WTC11 (cell line): Measurements from ENCODE around the gene IGFL4. TPM values are rescaled to one million over a fixed set of nuclear protein-coding genes. Genes with fewer than 3 reads are reported as not detected.

ENCODE experiments used
- ATAC-seq: fragments of 200-7000 bp; cut with Tn5 transposase; 2 replicates; pipeline ENCODE4 v1.10.0; 2021; ENCODE audit warnings: mild to moderate bottlenecking, moderate library complexity
- CTCF ChIA-PET: fragments of 300-600 bp; sonication (Branson Sonifier 250); formaldehyde crosslinking; loops from one replicate; lab custom pipeline; 2021; ENCODE audit warnings: antibody characterized with exemption; lab: Charles Lee
- POLR2A ChIA-PET: fragments of 350-600 bp; sonication (Branson Sonifier 250); formaldehyde crosslinking; loops from one replicate; lab custom pipeline; 2021; ENCODE audit warnings: antibody characterized with exemption; lab: Charles Lee
- DNase-seq: peaks from one replicate; pipeline ENCODE4 v3.0.0; 2021; ENCODE audit warnings: low spot score
- H3K27ac Mint-ChIP-seq: 2 replicates; pipeline ENCODE4 v1.8.0; 2021; ENCODE audit warnings: mixed read lengths
- H3K27me3 Mint-ChIP-seq: 2 replicates; pipeline ENCODE4 v1.8.0; 2021; ENCODE audit warnings: low read depth, mild to moderate bottlenecking, moderate library complexity, mixed read lengths
- H3K36me3 Mint-ChIP-seq: 2 replicates; pipeline ENCODE4 v1.8.0; 2021; ENCODE audit warnings: mixed read lengths
- H3K4me1 Mint-ChIP-seq: 2 replicates; pipeline ENCODE4 v1.8.0; 2022; ENCODE audit warnings: mixed read lengths
- H3K4me3 Mint-ChIP-seq: 2 replicates; pipeline ENCODE4 v1.8.0; 2021; ENCODE audit warnings: mild to moderate bottlenecking, moderate library complexity, mixed read lengths
- H3K9me3 Mint-ChIP-seq: 2 replicates; pipeline ENCODE4 v1.8.0; 2021; ENCODE audit warnings: mixed read lengths
- ATF1 ChIP-seq: sonication (generic); formaldehyde crosslinking; IDR thresholded peaks from 2 replicates; pipeline ENCODE4 v1.8.1; 2023; ENCODE audit warnings: mild to moderate bottlenecking, moderate library complexity, missing genetic modification reagents
- FOXK1 ChIP-seq: sonication (generic); formaldehyde crosslinking; IDR thresholded peaks from 2 replicates; pipeline ENCODE4 v1.8.0; 2022; ENCODE audit warnings: mild to moderate bottlenecking, moderate library complexity, missing genetic modification reagents
- MXD4 ChIP-seq: fragments of 250-450 bp; sonication (Bioruptor Pico); IDR thresholded peaks from 2 replicates; pipeline ENCODE4 v1.8.0; 2021; ENCODE audit warnings: mild to moderate bottlenecking, moderate library complexity, borderline replicate concordance
- SMAD4 ChIP-seq: sonication (generic); formaldehyde crosslinking; IDR thresholded peaks from 2 replicates; pipeline ENCODE4 v1.8.0; 2022; ENCODE audit warnings: mild to moderate bottlenecking, missing genetic modification reagents
- ZNF263 ChIP-seq: sonication (generic); formaldehyde crosslinking; IDR thresholded peaks from 2 replicates; pipeline ENCODE4 v1.8.1; 2022; ENCODE audit warnings: low read depth, mild to moderate bottlenecking, moderate library complexity, missing genetic modification reagents
- total RNA-seq: library from RNA; stranded (reverse); gene quantifications from 3 replicates; pipeline ENCODE4 v1.2.3, GENCODE V29; 2021
- TF ChIP-seq, protein P1 (sequence below): fragments of 200-600 bp; IDR thresholded peaks from 2 replicates; pipeline ENCODE4 v1.8.0; 2022; ENCODE audit warnings: antibody characterized with exemption
- TF ChIP-seq, protein P2 (sequence below): sonication (generic); formaldehyde crosslinking; IDR thresholded peaks from 2 replicates; pipeline ENCODE4 v1.8.0; 2023; ENCODE audit warnings: mild to moderate bottlenecking, missing genetic modification reagents
- TF ChIP-seq, protein P3 (sequence below): sonication (generic); formaldehyde crosslinking; IDR thresholded peaks from 2 replicates; pipeline ENCODE4 v1.8.1; 2022; ENCODE audit warnings: mild to moderate bottlenecking, missing genetic modification reagents, moderate library complexity, borderline replicate concordance
- TF ChIP-seq, protein P4 (sequence below): sonication (generic); formaldehyde crosslinking; IDR thresholded peaks from 2 replicates; pipeline ENCODE4 v1.8.1; 2022; ENCODE audit warnings: low read depth, missing genetic modification reagents, borderline replicate concordance
- TF ChIP-seq, protein P5 (sequence below): sonication (generic); formaldehyde crosslinking; conservative IDR thresholded peaks from 2 replicates; pipeline ENCODE4 v1.8.1; 2022; ENCODE audit warnings: mild to moderate bottlenecking, missing genetic modification reagents
- TF ChIP-seq, protein P6 (sequence below): sonication (generic); formaldehyde crosslinking; IDR thresholded peaks from 2 replicates; pipeline ENCODE4 v1.8.1; 2022; ENCODE audit warnings: low read depth, mild to moderate bottlenecking, moderate library complexity, missing genetic modification reagents, borderline replicate concordance
- TF ChIP-seq, protein P7 (sequence below): fragments of 250-450 bp; sonication (Bioruptor Pico); IDR thresholded peaks from 2 replicates; pipeline ENCODE4 v1.9.0; 2021; ENCODE audit warnings: moderate library complexity, mild to moderate bottlenecking, inconsistent platforms, borderline replicate concordance

IGFL4 gene
- total RNA-seq, 1 experiment from 2014 or later = 0.20 TPM

DNA sequence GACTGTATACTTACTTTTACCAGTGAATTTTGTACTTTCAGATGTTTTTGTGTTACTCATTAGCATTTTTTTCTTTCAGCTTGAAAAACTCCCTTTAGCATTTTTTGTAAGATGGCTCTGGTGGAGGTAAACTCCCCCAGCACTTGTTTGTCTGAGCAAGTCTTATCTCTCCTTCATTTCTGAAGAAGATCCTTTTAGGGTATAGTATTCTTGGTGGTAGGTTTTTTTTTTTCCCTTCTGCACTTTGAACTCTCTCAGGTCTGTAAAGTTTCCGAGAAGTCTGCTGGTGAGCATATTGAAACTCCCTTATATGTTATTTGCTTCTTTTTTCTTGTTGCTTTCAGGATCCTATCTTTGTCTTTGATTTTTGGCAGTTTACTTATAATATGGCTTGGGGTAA is 48.6 kb upstream of the IGFL4 start (continued):
- TF ChIP-seq, protein P1, sequence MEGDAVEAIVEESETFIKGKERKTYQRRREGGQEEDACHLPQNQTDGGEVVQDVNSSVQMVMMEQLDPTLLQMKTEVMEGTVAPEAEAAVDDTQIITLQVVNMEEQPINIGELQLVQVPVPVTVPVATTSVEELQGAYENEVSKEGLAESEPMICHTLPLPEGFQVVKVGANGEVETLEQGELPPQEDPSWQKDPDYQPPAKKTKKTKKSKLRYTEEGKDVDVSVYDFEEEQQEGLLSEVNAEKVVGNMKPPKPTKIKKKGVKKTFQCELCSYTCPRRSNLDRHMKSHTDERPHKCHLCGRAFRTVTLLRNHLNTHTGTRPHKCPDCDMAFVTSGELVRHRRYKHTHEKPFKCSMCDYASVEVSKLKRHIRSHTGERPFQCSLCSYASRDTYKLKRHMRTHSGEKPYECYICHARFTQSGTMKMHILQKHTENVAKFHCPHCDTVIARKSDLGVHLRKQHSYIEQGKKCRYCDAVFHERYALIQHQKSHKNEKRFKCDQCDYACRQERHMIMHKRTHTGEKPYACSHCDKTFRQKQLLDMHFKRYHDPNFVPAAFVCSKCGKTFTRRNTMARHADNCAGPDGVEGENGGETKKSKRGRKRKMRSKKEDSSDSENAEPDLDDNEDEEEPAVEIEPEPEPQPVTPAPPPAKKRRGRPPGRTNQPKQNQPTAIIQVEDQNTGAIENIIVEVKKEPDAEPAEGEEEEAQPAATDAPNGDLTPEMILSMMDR = no peak
- TF ChIP-seq, protein P2, sequence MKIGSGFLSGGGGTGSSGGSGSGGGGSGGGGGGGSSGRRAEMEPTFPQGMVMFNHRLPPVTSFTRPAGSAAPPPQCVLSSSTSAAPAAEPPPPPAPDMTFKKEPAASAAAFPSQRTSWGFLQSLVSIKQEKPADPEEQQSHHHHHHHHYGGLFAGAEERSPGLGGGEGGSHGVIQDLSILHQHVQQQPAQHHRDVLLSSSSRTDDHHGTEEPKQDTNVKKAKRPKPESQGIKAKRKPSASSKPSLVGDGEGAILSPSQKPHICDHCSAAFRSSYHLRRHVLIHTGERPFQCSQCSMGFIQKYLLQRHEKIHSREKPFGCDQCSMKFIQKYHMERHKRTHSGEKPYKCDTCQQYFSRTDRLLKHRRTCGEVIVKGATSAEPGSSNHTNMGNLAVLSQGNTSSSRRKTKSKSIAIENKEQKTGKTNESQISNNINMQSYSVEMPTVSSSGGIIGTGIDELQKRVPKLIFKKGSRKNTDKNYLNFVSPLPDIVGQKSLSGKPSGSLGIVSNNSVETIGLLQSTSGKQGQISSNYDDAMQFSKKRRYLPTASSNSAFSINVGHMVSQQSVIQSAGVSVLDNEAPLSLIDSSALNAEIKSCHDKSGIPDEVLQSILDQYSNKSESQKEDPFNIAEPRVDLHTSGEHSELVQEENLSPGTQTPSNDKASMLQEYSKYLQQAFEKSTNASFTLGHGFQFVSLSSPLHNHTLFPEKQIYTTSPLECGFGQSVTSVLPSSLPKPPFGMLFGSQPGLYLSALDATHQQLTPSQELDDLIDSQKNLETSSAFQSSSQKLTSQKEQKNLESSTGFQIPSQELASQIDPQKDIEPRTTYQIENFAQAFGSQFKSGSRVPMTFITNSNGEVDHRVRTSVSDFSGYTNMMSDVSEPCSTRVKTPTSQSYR = no peak
- no peak for TF ChIP-seq ATF1 (CRISPR knock-in tag)
- no peak for TF ChIP-seq SMAD4
- TF ChIP-seq, protein P3, sequence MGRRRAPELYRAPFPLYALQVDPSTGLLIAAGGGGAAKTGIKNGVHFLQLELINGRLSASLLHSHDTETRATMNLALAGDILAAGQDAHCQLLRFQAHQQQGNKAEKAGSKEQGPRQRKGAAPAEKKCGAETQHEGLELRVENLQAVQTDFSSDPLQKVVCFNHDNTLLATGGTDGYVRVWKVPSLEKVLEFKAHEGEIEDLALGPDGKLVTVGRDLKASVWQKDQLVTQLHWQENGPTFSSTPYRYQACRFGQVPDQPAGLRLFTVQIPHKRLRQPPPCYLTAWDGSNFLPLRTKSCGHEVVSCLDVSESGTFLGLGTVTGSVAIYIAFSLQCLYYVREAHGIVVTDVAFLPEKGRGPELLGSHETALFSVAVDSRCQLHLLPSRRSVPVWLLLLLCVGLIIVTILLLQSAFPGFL (CRISPR knock-in tag) = no peak
- no peak for TF ChIP-seq FOXK1
- TF ChIP-seq, all 79 proteins: peak for 0

DNA sequence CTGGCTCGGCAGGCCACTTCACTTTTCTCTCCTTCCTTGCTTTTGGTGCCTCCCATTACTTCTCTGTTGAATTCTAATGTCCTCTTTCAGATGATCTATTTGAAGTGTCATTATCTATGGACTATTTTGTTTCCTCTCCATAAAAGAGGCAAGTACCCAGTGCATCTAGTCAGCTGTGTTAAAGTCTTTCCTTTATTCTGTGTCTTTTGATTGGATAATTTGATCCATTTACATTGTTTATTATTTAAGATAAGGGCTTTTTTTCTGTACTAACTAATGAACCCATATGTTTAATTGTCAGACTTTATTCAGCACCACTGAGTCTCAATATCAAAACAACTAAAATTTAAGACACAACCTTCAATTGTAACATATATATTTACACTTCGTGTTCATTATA is 47.3 kb upstream of the IGFL4 start:
- Mint-ChIP-seq H3K27ac (no peak overlapping the region), H3K4me1 (no peaks in the 10 kb centered on the region), H3K36me3 (peaks cover 5% of the 10 kb centered on the region; the same call in 1 of the 2 replicates), H3K4me3 (no peak overlapping the region), H3K9me3 (peaks cover 43% of the 10 kb centered on the region), H3K27me3 (peaks cover 22% of the 10 kb centered on the region)
- ATAC-seq (no peak), DNase-seq (no peak)
- TF ChIP-seq, protein P4, sequence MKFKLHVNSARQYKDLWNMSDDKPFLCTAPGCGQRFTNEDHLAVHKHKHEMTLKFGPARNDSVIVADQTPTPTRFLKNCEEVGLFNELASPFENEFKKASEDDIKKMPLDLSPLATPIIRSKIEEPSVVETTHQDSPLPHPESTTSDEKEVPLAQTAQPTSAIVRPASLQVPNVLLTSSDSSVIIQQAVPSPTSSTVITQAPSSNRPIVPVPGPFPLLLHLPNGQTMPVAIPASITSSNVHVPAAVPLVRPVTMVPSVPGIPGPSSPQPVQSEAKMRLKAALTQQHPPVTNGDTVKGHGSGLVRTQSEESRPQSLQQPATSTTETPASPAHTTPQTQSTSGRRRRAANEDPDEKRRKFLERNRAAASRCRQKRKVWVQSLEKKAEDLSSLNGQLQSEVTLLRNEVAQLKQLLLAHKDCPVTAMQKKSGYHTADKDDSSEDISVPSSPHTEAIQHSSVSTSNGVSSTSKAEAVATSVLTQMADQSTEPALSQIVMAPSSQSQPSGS (CRISPR knock-in tag) = no peak
- no peak for TF ChIP-seq ZNF263 (CRISPR knock-in tag)
- POLR2A ChIA-PET = no interaction called here
- CTCF ChIA-PET = no interaction called here

DNA sequence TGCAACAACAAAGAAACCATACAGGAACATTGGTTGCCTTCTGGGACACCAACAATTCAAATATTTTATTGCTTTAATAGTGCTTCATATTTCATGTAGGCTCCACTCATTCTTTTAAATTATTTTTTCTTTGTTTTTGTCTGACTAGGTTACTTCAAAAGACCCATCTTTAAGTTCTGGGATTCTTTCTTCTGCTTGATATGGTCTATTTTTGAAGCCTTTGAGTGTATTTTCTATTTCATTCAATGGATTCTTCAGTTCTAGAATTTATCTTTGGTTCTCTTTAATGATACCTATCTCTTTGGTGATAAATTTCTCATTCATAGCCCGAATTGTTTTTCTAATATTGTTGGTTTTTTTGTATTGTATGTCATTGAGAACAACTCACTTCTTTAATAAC is 45.1 kb upstream of the IGFL4 start:
- no peak overlapping the region for H3K27ac Mint-ChIP-seq
- peaks cover 47% of the 10 kb centered on the region for H3K9me3 Mint-ChIP-seq
- no peak for ATAC-seq
- no peak for DNase-seq
- TF ChIP-seq, protein P5, sequence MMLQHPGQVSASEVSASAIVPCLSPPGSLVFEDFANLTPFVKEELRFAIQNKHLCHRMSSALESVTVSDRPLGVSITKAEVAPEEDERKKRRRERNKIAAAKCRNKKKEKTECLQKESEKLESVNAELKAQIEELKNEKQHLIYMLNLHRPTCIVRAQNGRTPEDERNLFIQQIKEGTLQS = no peak
- TF ChIP-seq MXD4 (CRISPR knock-in tag) = no peak
- TF ChIP-seq, protein P6, sequence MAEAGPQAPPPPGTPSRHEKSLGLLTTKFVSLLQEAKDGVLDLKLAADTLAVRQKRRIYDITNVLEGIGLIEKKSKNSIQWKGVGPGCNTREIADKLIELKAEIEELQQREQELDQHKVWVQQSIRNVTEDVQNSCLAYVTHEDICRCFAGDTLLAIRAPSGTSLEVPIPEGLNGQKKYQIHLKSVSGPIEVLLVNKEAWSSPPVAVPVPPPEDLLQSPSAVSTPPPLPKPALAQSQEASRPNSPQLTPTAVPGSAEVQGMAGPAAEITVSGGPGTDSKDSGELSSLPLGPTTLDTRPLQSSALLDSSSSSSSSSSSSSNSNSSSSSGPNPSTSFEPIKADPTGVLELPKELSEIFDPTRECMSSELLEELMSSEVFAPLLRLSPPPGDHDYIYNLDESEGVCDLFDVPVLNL (CRISPR knock-in tag) = no peak
- TF ChIP-seq, protein P7, sequence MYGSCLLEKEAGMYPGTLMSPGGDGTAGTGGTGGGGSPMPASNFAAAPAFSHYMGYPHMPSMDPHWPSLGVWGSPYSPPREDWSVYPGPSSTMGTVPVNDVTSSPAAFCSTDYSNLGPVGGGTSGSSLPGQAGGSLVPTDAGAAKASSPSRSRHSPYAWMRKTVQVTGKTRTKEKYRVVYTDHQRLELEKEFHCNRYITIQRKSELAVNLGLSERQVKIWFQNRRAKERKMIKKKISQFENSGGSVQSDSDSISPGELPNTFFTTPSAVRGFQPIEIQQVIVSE (CRISPR knock-in tag) = no peak
- peaks cover 3% of the 10 kb centered on the region; the same call in 1 of the 2 replicates for H3K4me1 Mint-ChIP-seq
- ChIA-PET CTCF (no interaction called here), POLR2A (no interaction called here)
- no peak overlapping the region for H3K4me3 Mint-ChIP-seq
- H3K36me3 Mint-ChIP-seq = peaks cover 5% of the 10 kb centered on the region; the same call in 1 of the 2 replicates
- H3K27me3 Mint-ChIP-seq = peaks cover 28% of the 10 kb centered on the region
